Ovary (tissue), 9 donors: ENCODE data around the gene PARD3. TPM values are rescaled to one million over a fixed set of nuclear protein-coding genes. Genes with fewer than 3 reads are reported as not detected.

ENCODE experiments used
- DNase-seq, 5 donors: peaks; one replicate each; pipeline ENCODE4 v3.0.0-alpha.2; 2019 to 2020
- H3K27ac ChIP-seq, 2 donors: fragments of 200-600 bp; one replicate each; pipeline versions ENCODE4 v1.5.1 to v1.8.0; 2019 to 2022
- H3K27me3 ChIP-seq: fragments of 200-600 bp; one replicate; pipeline ENCODE4 v1.8.0; 2022
- H3K36me3 ChIP-seq: fragments of 200-600 bp; sonication (generic); one replicate; pipeline ENCODE4 v1.5.1; 2019
- H3K4me1 ChIP-seq: one replicate; pipeline ENCODE4 v1.8.1; 2013; ENCODE audit warnings: mild to moderate bottlenecking, moderate library complexity; ENCODE audit not compliant: insufficient read depth
- H3K4me3 ChIP-seq: fragments of 200-600 bp; sonication (generic); one replicate; pipeline ENCODE4 v1.5.1; 2017
- H3K9me3 ChIP-seq, 2 donors: fragments of 200-600 bp in 1 of 2; sonication (generic) in 1 of 2; one replicate each; pipeline versions ENCODE4 v1.5.1 to v1.8.1; 2013 to 2019; ENCODE audit warnings: mild to moderate bottlenecking in 1 of 2, moderate library complexity in 1 of 2
- EP300 ChIP-seq: sonication (generic); formaldehyde crosslinking; IDR thresholded peaks from one replicate; pipeline ENCODE4 v1.6.1; 2017; ENCODE audit warnings: antibody characterized with exemption
- POLR2A ChIP-seq: fragments of 450-650 bp; IDR thresholded peaks from one replicate; pipeline ENCODE4 v1.6.1; 2017; ENCODE audit warnings: antibody characterized with exemption, mild to moderate bottlenecking, moderate library complexity
- WGBS, 3 donors: extraction: QIAGEN DNeasy Blood & Tissue Kit in 1 of 3; methylation state at CpG; one replicate each; pipeline versions ENCODE4 v1.1.5 to v1.1.7; 2013 to 2017; 5-methylcytosine and 5-hydroxymethylcytosine counted together
- intact Hi-C, 4 donors: fragments of 100-400 bp; cut with DNase I; formaldehyde crosslinking; loops; one replicate each; pipeline versions ENCODE4 v1.11.0 to v1.15.1; 2022 to 2023
- polyA plus RNA-seq, 2 donors: library from polyadenylated mRNA; stranded (reverse); fragments of 200-250 nt in 1 of 2; fragments of 350-450 nt in 1 of 2; fragmentation: Illumina TruSeq in 1 of 2; extraction: RNeasy Lipid Tissue Mini Kit (QIAGEN cat#74804) in 1 of 2; gene quantifications; one replicate each; pipeline ENCODE4 v1.2.3, GENCODE V29; 2013 to 2014
- total RNA-seq, 7 donors: library from RNA; depleted of rRNA in 2 of 7; stranded (reverse); fragments of >200 nt in 2 of 7; fragmentation: NEBNext Ultra II Directional in 3 of 7; extraction: Animal tissue kit (Norgen Biotek cat#: 25700) in 3 of 7; gene quantifications; one replicate each; pipeline versions ENCODE4 v1.1.0 to v1.2.4, GENCODE V29; 2016 to 2023
- TF ChIP-seq, protein P1 (sequence below), 3 donors: fragments of 450-650 bp in 2 of 3; fragments of 200-600 bp in 1 of 3; IDR thresholded peaks; one replicate each; pipeline versions ENCODE4 v1.5.1 to v1.8.0; 2016 to 2022; ENCODE audit warnings: antibody characterized with exemption in 3 of 3, mild to moderate bottlenecking in 1 of 3
- donor health status: DM: no; HTN: no; CAD: no; lungs with moderate emphysema.
- donor health status: DM: no; HTN: no; CAD: no.
- donor health status: Bipolar disorder and iron deficiency.
- donor health status: DM: yes; HTN: yes; CAD: no.
- donor health status: DM: no; HTN: no; CAD: no.
- donor health status: DM: yes; HTN: yes; CAD: no.

PARD3 gene
- total and polyA plus RNA-seq, 9 donors, result 31.8 to 92.3 (median 67.1) TPM

DNA sequence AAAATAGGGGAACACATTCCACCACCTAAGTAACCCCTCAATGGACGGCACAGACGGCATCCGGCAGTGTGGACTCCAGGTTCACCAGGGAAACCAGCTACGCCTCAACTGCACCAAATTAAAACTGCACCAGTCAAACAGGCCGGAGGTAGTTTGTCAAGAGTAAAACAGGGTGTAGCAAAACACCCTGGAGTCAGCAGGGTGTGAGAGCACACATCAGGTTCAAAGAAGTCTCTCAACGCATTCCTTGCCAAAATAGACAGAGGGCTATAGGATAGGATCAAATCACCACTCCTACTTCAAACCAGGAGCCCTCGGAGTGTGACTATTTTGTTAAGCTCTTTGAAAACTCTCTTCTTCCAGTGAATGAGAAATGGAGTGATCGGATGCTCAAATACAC lies 135.9 kb downstream of the PARD3 start:
- TF ChIP-seq, protein P1, sequence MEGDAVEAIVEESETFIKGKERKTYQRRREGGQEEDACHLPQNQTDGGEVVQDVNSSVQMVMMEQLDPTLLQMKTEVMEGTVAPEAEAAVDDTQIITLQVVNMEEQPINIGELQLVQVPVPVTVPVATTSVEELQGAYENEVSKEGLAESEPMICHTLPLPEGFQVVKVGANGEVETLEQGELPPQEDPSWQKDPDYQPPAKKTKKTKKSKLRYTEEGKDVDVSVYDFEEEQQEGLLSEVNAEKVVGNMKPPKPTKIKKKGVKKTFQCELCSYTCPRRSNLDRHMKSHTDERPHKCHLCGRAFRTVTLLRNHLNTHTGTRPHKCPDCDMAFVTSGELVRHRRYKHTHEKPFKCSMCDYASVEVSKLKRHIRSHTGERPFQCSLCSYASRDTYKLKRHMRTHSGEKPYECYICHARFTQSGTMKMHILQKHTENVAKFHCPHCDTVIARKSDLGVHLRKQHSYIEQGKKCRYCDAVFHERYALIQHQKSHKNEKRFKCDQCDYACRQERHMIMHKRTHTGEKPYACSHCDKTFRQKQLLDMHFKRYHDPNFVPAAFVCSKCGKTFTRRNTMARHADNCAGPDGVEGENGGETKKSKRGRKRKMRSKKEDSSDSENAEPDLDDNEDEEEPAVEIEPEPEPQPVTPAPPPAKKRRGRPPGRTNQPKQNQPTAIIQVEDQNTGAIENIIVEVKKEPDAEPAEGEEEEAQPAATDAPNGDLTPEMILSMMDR (IDR thresholded peaks at IDR 0.05), result no peak
- no peak for TF ChIP-seq POLR2A
- H3K9me3 ChIP-seq, result no peaks in the 10 kb centered on the region
- no peak overlapping the region for H3K27ac ChIP-seq
- peaks cover 4% of the 10 kb centered on the region for H3K4me1 ChIP-seq
- no peaks in the 10 kb centered on the region for H3K36me3 ChIP-seq
- H3K4me3 ChIP-seq, result no peak overlapping the region
- intact Hi-C loops, result loop anchor here in 3 of 4 donors (10.0 kb wide), 2 partner anchors 136 to 336 kb away; partner anchors contain the start of gene PARD3 (in 2 of the 3)
- DNase-seq, result no peak
- no peaks in the 10 kb centered on the region for H3K27me3 ChIP-seq
- 91 to 95% (median 94%) methylated on average over 8 of the region's 8 CpGs for WGBS, 3 donors

DNA sequence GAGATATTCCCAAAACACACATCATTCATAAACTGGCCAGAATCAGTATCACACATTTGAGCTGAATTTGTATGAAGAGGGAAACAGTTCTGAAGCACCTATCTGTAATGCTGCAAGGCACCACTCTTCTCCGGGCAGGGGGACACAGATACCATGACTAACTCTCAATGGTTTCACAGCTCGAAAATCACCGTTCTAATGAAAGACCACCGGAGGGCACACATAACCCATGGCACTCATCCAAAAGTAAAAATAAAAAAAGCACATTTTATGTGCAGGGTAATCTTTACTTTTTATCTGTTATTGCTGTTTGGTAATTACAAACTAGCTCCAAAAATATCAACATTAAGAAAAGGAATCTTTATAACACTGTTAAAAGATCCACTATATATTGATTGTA lies 137.5 kb downstream of the PARD3 start:
- H3K4me1 ChIP-seq, result peaks cover 4% of the 10 kb centered on the region
- 70 to 75% (median 71%) methylated on average over 4 of the region's 4 CpGs for WGBS, 3 donors
- no peak for TF ChIP-seq POLR2A
- TF ChIP-seq, protein P1 (IDR thresholded peaks at IDR 0.05), result no peak
- TF ChIP-seq EP300, result no peak
- no peaks in the 10 kb centered on the region for H3K9me3 ChIP-seq
- H3K27ac ChIP-seq, result no peak overlapping the region
- no peak overlapping the region for H3K4me3 ChIP-seq
- intact Hi-C loops, result loop anchor here in 3 of 4 donors (10.0 kb wide), 2 partner anchors 137 to 337 kb away; partner anchors contain the start of gene PARD3 (in 2 of the 3)
- H3K27me3 ChIP-seq, result no peaks in the 10 kb centered on the region
- no peaks in the 10 kb centered on the region for H3K36me3 ChIP-seq
- no peak for DNase-seq

DNA sequence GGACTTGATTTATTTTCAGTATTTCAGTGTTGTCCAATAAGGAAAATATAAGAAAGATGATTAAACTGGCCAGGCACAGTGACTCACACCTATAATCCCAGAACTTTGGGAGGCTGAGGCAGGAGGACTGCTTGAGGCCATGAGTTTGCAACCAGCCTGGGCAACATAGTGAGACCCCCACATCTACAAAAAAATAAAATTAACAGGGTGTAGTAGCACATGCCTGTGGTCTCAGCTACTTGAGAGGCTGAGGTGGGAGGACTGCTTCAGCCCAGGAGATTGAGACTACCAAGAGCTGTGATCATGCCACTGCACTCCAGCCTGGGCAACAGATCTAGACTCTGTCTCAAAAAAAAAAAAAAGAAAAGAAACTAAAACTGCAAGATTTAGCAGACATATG lies 138.0 kb downstream of the PARD3 start:
- H3K27me3 ChIP-seq, result no peaks in the 10 kb centered on the region
- DNase-seq, result no peak
- intact Hi-C loops, result loop anchor here in 3 of 4 donors (10.0 kb wide), 2 partner anchors 138 to 338 kb away; partner anchors contain the start of gene PARD3 (in 2 of the 3)
- no peak overlapping the region for H3K4me3 ChIP-seq
- H3K9me3 ChIP-seq, result no peaks in the 10 kb centered on the region
- TF ChIP-seq EP300, result no peak
- TF ChIP-seq, protein P1 (IDR thresholded peaks at IDR 0.05), result no peak
- H3K4me1 ChIP-seq, result peaks cover 4% of the 10 kb centered on the region
- H3K36me3 ChIP-seq, result no peaks in the 10 kb centered on the region
- H3K27ac ChIP-seq, result no peak overlapping the region

DNA sequence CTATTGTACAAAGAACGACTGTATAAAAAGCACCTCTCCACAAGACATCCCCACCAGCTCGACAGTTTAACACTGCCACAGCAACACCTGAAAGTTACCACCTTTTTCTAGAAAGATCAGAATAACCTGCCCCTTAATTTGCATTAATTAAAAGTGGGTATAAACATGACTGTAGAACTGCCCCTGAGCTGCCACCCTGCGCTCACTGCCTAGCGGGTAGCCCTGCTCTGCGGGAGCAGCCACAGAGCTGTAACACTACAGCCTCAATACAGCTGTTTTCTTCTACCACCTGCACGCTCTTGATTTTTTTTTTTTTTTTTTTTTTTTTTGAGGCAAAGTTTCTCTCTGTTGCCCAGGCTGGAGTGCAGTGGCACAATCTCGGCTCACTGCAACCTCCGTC lies 140.9 kb downstream of the PARD3 start:
- H3K36me3 ChIP-seq, result no peaks in the 10 kb centered on the region
- intact Hi-C loops, result loop anchor here in 3 of 4 donors (10.0 kb wide), 2 partner anchors 141 to 341 kb away; partner anchors contain the start of gene PARD3 (in 2 of the 3)
- WGBS, 3 donors, result 94 to 97% (median 95%) methylated on average over 8 of the region's 8 CpGs
- no peaks in the 10 kb centered on the region for H3K27me3 ChIP-seq
- no peaks in the 10 kb centered on the region for H3K9me3 ChIP-seq
- no peak overlapping the region for H3K4me3 ChIP-seq
- DNase-seq, result no peak
- no peak overlapping the region for H3K27ac ChIP-seq
- TF ChIP-seq POLR2A, result no peak
- TF ChIP-seq, protein P1 (IDR thresholded peaks at IDR 0.05), result no peak
- no peak for TF ChIP-seq EP300
- peaks cover 5% of the 10 kb centered on the region for H3K4me1 ChIP-seq
